GM18909 (cell line): Measurements from ENCODE around the gene VPS16.
"Not testable (repeated sequence)": the region's sequence is repeated elsewhere in the genome, so short reads cannot be mapped to it uniquely, and the experiment has no call there.

Experiments used
- ATAC-seq: cut with Tn5 transposase; IDR thresholded peaks from one replicate; pipeline ENCODE4 v1.9.1; 2021; ENCODE audit warnings: mild to moderate bottlenecking; ENCODE audit not compliant: unreplicated experiment, poor library complexity

The VPS16 gene

DNA sequence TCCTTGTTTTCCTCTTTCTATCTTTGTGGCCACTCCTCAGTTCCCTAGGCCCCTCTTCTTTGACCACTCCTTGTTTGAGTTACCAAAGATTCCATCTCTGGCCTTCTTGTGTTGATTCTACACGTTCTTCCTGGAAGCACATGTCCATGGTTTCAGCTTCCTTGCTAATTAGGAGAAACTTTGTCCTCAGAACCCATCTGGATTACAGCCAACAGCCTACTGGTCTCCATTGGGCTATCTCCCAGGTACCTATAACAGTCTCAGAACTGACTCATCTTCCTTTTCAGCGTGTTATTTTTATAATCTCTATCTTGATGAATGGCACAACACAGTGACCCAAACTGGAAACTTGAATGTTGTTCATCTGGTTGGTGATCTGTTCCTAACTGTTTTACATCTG lies 50.2 kb downstream of the VPS16 start:
- no peak for ATAC-seq

DNA sequence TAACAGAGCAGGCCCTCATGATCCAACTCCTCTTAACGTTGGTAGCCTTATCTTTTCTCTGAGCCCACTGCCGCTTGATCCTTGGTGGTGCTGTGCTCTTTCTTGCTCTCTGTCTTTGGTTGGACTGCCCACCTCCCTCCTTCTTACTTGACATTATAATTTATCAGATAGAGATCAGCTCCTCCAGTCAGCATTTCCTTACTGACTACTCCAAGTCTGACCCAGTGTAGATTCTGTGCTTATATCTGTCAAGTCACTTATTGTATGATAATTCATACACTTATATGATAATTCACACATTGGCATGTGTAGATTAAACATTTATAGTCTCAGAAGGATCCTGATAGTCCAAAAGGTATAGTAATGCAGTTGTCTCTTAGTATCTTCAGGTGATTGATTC lies 50.8 kb downstream of the VPS16 start:
- ATAC-seq = no peak

DNA sequence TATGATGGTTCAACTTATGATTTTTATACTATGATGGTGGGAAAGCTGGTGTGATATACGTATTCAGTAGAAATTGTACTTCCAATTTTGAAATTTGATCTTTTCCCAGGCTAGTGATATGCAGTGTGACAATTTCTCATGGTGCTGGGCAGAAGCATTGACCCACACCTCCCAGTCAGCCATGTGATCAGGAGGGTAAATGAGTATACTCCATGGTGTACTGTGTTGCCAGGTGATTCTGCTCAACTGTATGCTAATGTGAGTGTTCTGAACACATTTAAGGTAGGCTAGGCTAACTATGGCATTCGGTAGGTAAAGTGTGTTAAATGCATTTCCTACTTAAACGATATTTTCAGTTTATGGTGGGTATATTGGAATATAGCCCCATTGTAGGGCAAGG lies 51.8 kb downstream of the VPS16 start:
- no peak for ATAC-seq

GRCh38 chr20:2894221-2894620 lies 53.7 kb downstream of the VPS16 start:
- no peak for ATAC-seq

- ATAC-seq = not testable (repeated sequence)
Observed at GRCh38 chr20:2895154-2895553, 54.6 kb downstream of the VPS16 start.

- ATAC-seq = no peak
Observed at GRCh38 chr20:2899243-2899642, 58.7 kb downstream of the VPS16 start.

DNA sequence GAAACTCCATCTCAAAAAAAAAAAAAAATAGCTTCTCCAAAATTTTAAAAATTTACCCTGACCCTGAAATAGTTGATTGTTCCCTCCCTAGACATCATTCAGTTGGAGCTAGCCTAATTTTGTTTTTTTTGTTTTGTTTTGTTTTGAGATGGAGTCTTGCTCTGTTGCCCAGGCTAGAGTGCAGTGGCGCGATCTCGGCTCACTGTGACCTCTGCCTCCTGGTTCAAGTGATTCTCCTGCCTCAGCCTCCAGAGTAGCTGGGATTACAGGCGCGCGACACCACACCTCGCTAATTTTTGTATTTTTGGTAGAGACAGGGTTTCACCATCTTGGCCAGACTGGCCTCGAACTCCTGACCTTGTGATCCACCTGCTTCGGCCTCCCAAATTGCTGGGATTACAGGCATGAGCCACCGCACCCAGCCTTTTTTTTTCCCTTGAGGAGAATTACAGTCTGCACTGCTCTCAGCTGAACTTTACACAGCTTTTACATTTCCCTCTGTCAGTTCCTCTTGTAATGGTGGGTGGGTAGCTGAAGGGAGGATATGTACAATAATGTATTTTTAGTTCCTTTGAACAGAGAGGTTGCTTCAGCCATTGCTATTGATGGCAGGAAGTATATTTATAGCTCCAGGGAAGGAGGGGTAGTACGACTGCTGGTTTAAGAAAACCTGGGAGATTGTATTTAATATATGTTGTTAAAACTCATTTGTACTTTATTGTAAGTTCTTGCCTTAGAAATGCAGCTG lies 60.5 kb downstream of the VPS16 start:
- no peak for ATAC-seq

GRCh38 chr20:2902291-2902690 lies 61.7 kb downstream of the VPS16 start:
- no peak for ATAC-seq

GRCh38 chr20:2902818-2903217 lies 62.3 kb downstream of the VPS16 start:
- no peak for ATAC-seq

DNA sequence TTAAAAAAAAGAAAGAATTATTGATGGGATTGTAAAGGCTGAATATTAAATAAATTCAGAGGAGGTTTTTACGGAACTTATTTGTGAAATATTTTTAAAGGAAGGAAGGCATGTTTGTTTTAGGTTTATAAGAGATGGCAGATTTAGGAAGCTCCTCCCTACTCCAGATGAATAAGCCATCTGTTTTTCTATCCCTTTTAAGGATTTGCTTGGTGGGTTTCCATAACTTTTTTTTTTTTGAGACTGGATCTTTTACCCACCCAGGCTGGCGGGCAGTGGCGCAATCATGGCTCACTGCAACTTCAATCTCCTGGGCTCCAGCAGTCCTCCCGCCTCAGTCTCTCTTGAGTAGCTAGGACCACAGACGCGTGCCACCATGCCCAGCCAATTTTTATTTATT lies 63.1 kb downstream of the VPS16 start:
- ATAC-seq = no peak

- no peak for ATAC-seq
Observed at GRCh38 chr20:2907519-2907918, 67.0 kb downstream of the VPS16 start.

DNA sequence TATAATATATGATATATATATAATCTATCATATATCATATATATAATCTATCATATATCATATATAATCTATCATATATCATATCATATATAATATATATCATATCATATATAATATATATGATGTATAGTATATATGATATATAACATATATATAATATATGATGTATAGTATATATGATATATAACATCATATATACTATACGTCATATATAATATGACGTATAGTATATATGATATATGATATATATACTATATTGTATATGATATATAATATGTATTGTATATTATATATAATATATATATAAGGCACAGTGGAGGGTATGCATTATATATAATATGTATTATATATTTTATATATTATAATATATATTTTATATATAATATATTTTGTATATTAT lies 69.4 kb downstream of the VPS16 start:
- ATAC-seq = no peak

GRCh38 chr20:2911200-2911599 lies 70.7 kb downstream of the VPS16 start:
- ATAC-seq = no peak

DNA sequence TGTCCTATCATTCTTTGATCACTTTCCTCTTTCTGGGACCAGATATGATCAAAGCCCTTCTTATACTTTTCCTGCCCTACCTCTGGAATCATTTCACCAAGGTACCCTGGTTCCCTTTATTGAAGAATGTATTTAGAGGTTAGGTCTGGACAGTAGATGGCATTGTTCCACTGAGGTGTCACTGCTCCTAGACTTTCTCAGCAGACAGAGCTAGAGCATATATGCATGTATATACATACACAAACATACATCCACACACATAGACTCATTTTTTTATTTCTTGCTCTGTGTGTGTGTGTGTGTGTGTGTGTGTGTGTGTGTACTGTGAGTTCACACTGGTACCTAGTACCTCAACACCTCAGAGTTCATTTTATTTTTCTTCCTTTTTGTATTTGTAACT lies 73.6 kb downstream of the VPS16 start:
- ATAC-seq = no peak
